K562 (cell line): ENCODE results near the gene FOXL3. TPM values are rescaled to one million over a fixed set of nuclear protein-coding genes. Genes with fewer than 3 reads are reported as not detected.

ENCODE experiments used
- ATAC-seq: fragments of 200-7000 bp; cut with Tn5 transposase; 3 replicates; pipeline ENCODE4 v1.9.1; 2020; ENCODE audit warnings: moderate library complexity
- BruUV-seq: library from RNA; stranded (reverse); fragments of 400-500 nt; replicated peaks from 2 replicates; lab custom pipeline; 2021; lab: Mats Ljungman, UMichigan
- CTCF ChIA-PET: fragments of 300-600 bp; formaldehyde crosslinking; extraction: SDS; loops from one replicate; lab custom pipeline; 2021; ENCODE audit warnings: low intra/inter-chr PET ratio; lab: Yijun Ruan, JAX
- POLR2A ChIA-PET: fragments of 300-600, 350-650 bp; sonication (Branson Sonifier 250); formaldehyde crosslinking; extraction: SDS; loops from one replicate; lab custom pipeline; 2021; ENCODE audit warnings: antibody characterized with exemption, inconsistent platforms; lab: Yijun Ruan, JAX
- DNase-seq, 4 experiments: peaks; one replicate each; pipeline versions ENCODE4 v3.0.0 to v3.0.0-alpha.2; 2011 to 2018; ENCODE audit warnings: low spot score in 3 of 4, mixed read lengths in 3 of 4; ENCODE audit errors: extremely low read depth in 1 of 4
- FAIRE-seq: peaks from 2 replicates; lab custom pipeline; 2011; peaks lifted over from hg19 to GRCh38; lab: Jason Lieb, UNC
- H2AFZ ChIP-seq: 2 replicates; pipeline ENCODE4 v1.6.0; 2011; ENCODE audit warnings: low read depth, low read length, control low read depth, inconsistent platforms
- H3K27ac ChIP-seq: fragments of 200-600 bp; 3 replicates; pipeline ENCODE4 v1.8.0; 2011; ENCODE audit warnings: low read depth, mild to moderate bottlenecking, control low read depth, inconsistent platforms, low read length, moderate library complexity, mixed read lengths; ENCODE audit errors: extremely low read depth
- H3K27me3 ChIP-seq, 2 experiments: fragments of 300-600 bp in 1 of 2; 2 replicates in 1 of 2; 3 replicates in 1 of 2; pipeline versions ENCODE4 v1.6.0 to v1.8.0; 2011; ENCODE audit warnings: inconsistent platforms in 2 of 2, low read length in 2 of 2, mild to moderate bottlenecking in 1 of 2, mixed read lengths in 1 of 2, moderate library complexity in 1 of 2; ENCODE audit not compliant: control insufficient read depth in 2 of 2, insufficient read depth in 2 of 2
- H3K36me3 ChIP-seq: fragments of 300-600 bp; 3 replicates; pipeline ENCODE4 v1.8.0; 2011; ENCODE audit warnings: mild to moderate bottlenecking, low read length, inconsistent platforms; ENCODE audit not compliant: control insufficient read depth, insufficient read depth
- H3K4me1 ChIP-seq, 2 experiments: fragments of 200-600 bp in 1 of 2; replicated peaks in 1 of 2; 2 replicates in 1 of 2; 3 replicates in 1 of 2; pipeline versions ENCODE4 v1.5.1 to v1.8.0; 2011; ENCODE audit warnings: inconsistent platforms in 2 of 2, low read length in 2 of 2, mild to moderate bottlenecking in 1 of 2, mixed read lengths in 1 of 2, moderate library complexity in 1 of 2; ENCODE audit not compliant: control insufficient read depth in 2 of 2, insufficient read depth in 2 of 2
- H3K4me2 ChIP-seq: 2 replicates; pipeline ENCODE4 v1.6.1; 2011; ENCODE audit warnings: low read length, control low read depth, inconsistent platforms, mixed read lengths; ENCODE audit not compliant: insufficient read depth
- H3K4me3 ChIP-seq: fragments of 200-600 bp; sonication (generic), shearing (Covaris generic); 2 replicates; pipeline ENCODE4 v1.5.1; 2016; ENCODE audit warnings: control low read depth, inconsistent platforms
- H3K79me2 ChIP-seq: fragments of 200-600 bp; 3 replicates; pipeline ENCODE4 v1.8.0; 2011; ENCODE audit warnings: low read length, inconsistent platforms; ENCODE audit not compliant: control insufficient read depth, insufficient read depth
- H3K9ac ChIP-seq, 2 experiments: 2 replicates each; pipeline versions ENCODE4 v1.6.0 to v1.6.1; 2011; ENCODE audit warnings: low read depth in 2 of 2, low read length in 2 of 2, control low read depth in 1 of 2, inconsistent platforms in 1 of 2, mild to moderate bottlenecking in 1 of 2, mixed read lengths in 1 of 2; ENCODE audit not compliant: insufficient read depth in 1 of 2
- H3K9me1 ChIP-seq: one replicate; pipeline ENCODE4 v1.6.0; 2011; ENCODE audit warnings: inconsistent platforms, mild to moderate bottlenecking, low read length, moderate library complexity; ENCODE audit not compliant: control insufficient read depth, insufficient read depth
- H3K9me3 ChIP-seq: replicated peaks from 2 replicates; pipeline ENCODE4 v1.5.1; 2011; ENCODE audit warnings: low read depth, low read length, inconsistent platforms; ENCODE audit not compliant: control insufficient read depth, insufficient read depth
- H4K20me1 ChIP-seq: replicated peaks from 2 replicates; pipeline ENCODE4 v1.6.1; 2011; ENCODE audit warnings: low read length, inconsistent platforms, mixed read lengths; ENCODE audit not compliant: control insufficient read depth, insufficient read depth
- ARID2 ChIP-seq: fragments of 450-650 bp; IDR thresholded peaks from 2 replicates; pipeline ENCODE4 v1.6.1; 2017; ENCODE audit warnings: antibody characterized with exemption, mild to moderate bottlenecking
- BCOR ChIP-seq: fragments of 450-650 bp; IDR thresholded peaks from 2 replicates; pipeline ENCODE4 v1.6.1; 2016
- DPF2 ChIP-seq: fragments of 450-650 bp; IDR thresholded peaks from 2 replicates; pipeline ENCODE4 v1.6.1; 2016
- ETS2 ChIP-seq: IDR thresholded peaks from 2 replicates; pipeline ENCODE4 v1.6.1; 2016; ENCODE audit warnings: borderline replicate concordance, missing genetic modification characterization, mild to moderate bottlenecking, moderate library complexity, missing compliant biosample characterization; ENCODE audit not compliant: poor library complexity, severe bottlenecking
- FOXJ3 ChIP-seq: sonication (generic); formaldehyde crosslinking; IDR thresholded peaks from 2 replicates; pipeline ENCODE4 v1.4.0; 2020; ENCODE audit warnings: mild to moderate bottlenecking, missing genetic modification reagents
- KDM4B ChIP-seq, 2 experiments: fragments of 450-650 bp in 1 of 2; sonication (generic) in 1 of 2; IDR thresholded peaks; 2 replicates each; pipeline ENCODE4 v1.6.1; 2016 to 2017; ENCODE audit warnings: borderline replicate concordance in 2 of 2, antibody characterized with exemption in 1 of 2, low read depth in 1 of 2, mild to moderate bottlenecking in 1 of 2
- MTA3 ChIP-seq: fragments of 450-650 bp; formaldehyde crosslinking; IDR thresholded peaks from 2 replicates; pipeline ENCODE4 v1.6.1; 2017; ENCODE audit warnings: mild to moderate bottlenecking, borderline replicate concordance
- RBM25 ChIP-seq: fragments of 200-400 bp; formaldehyde crosslinking; IDR thresholded peaks from 2 replicates; pipeline ENCODE4 v1.6.1; 2018; ENCODE audit warnings: low read length, low read depth, moderate library complexity; ENCODE audit not compliant: severe bottlenecking
- SP2 ChIP-seq: IDR thresholded peaks from 2 replicates; pipeline ENCODE4 v1.6.1; 2011; ENCODE audit warnings: mild to moderate bottlenecking, low read depth, low read length, moderate library complexity; ENCODE audit not compliant: poor library complexity, severe bottlenecking; ENCODE audit errors: extremely low read depth
- ZKSCAN1 ChIP-seq: fragments of 150-350 bp; IDR thresholded peaks from 2 replicates; pipeline ENCODE4 v1.6.1; 2016; ENCODE audit warnings: low read depth, low read length
- ZNF408 ChIP-seq: fragments of 250-450 bp; sonication (Bioruptor Pico); IDR thresholded peaks from 2 replicates; pipeline ENCODE4 v1.4.0; 2020; ENCODE audit warnings: low read depth, mild to moderate bottlenecking, moderate library complexity
- WGBS: fragments of 100-300 bp; shearing (Covaris generic); methylation state at CpG from one replicate; pipeline ENCODE4 v1.1.6; 2016; ENCODE audit warnings: low coverage, mixed read lengths; ENCODE audit not compliant: insufficient coverage; ENCODE audit errors: missing lambda C conversion rate; 5-methylcytosine and 5-hydroxymethylcytosine counted together
- in situ Hi-C: fragments of 300-500 bp; cut with MboI; formaldehyde crosslinking; loops from 4 replicates; pipeline ENCODE4 v1.15.0; 2018; ENCODE audit warnings: inconsistent platforms, mixed read lengths
- intact Hi-C: fragments of 100-400 bp; cut with micrococcal nuclease; formaldehyde crosslinking; loops from 2 replicates; pipeline ENCODE4 v1.14.2; 2022
- polyA plus RNA-seq, 8 experiments: library from polyadenylated mRNA; depleted of rRNA in 4 of 8; stranded (reverse) in 5 of 8; unstranded in 3 of 8; fragments of >200 nt; fragmentation: Nextera tagmentation in 2 of 8; fragmentation: Illumina TruSeq in 1 of 8; extraction: Ambion mirVana in 2 of 8; extraction: Trizol in 1 of 8; gene quantifications; 2 replicates each; pipeline versions ENCODE4 v1.2.1 to v1.2.3, GENCODE V29; 2011 to 2014; ENCODE audit warnings: inconsistent platforms in 1 of 8, missing spikeins in 1 of 8
- total RNA-seq, 7 experiments: library from RNA; depleted of rRNA in 6 of 7; stranded (reverse); fragments of >200 nt in 6 of 7; fragmentation: Illumina TruSeq in 2 of 7; extraction: Trizol in 2 of 7; gene quantifications; 2 replicates each; pipeline versions ENCODE4 v1.2.1 to v1.2.3, GENCODE V29; 2011 to 2021; ENCODE audit warnings: low replicate concordance in 1 of 7
- TF ChIP-seq, protein P1 (sequence below): sonication (generic); formaldehyde crosslinking; IDR thresholded peaks from 2 replicates; pipeline ENCODE4 v1.8.0; 2022; ENCODE audit warnings: mild to moderate bottlenecking, missing genetic modification reagents

FOXL3 gene
- total and polyA plus RNA-seq, 9 of the 15 experiments (the other 6 are each of a cell fraction or from before 2014, with no cell fraction given), result not detected

- Histone ChIP-seq H3K9me1 (no peaks in the 10 kb centered on the region), H3K4me3 (no peak overlapping the region), H2AFZ (no peak overlapping the region), H3K4me2 (no peak overlapping the region), H3K36me3 (no peaks in the 10 kb centered on the region), H3K9ac (no peak overlapping the region), H3K9me3 (no peaks in the 10 kb centered on the region), H3K27ac (no peak overlapping the region), H4K20me1 (no peaks in the 10 kb centered on the region; the same call in 1 of the 2 replicates), H3K4me1 (peaks cover 0 to 14% of the 10 kb centered on the region in 2 experiments; a peak in 2 of 5 replicates), H3K79me2 (no peaks in the 10 kb centered on the region), H3K27me3 (peaks cover 43 to 59% of the 10 kb centered on the region in 2 experiments)
- CTCF ChIA-PET, result no interaction called here
- POLR2A ChIA-PET, result interaction anchor here (0.7 kb wide), 1 partner anchor 34 kb away, joined by 3 read pairs; no protein-coding TSS in a partner anchor
- ATAC-seq (no peak), FAIRE-seq (no peak), DNase-seq (no peak)
- 5% methylated on average over 27 of the region's 27 CpGs for WGBS
- intact Hi-C loops, result loop anchor here (10.0 kb wide), 1 partner anchor 647 kb away; no protein-coding TSS in a partner anchor
- in situ Hi-C loops, result loop anchor here (10.0 kb wide), 2 partner anchors 457 to 647 kb away; no protein-coding TSS in a partner anchor
- 0 out of 2 replicates have a peak, but pooled peaks have one; percentile 31 for TF ChIP-seq BCOR
- no peak for TF ChIP-seq ARID2
- peak; percentile 67 for TF ChIP-seq RBM25
- no TSS peak for BruUV-seq
Measured at GRCh38 chr7:317643-318405, 27.9 kb downstream of the FOXL3 start.

DNA sequence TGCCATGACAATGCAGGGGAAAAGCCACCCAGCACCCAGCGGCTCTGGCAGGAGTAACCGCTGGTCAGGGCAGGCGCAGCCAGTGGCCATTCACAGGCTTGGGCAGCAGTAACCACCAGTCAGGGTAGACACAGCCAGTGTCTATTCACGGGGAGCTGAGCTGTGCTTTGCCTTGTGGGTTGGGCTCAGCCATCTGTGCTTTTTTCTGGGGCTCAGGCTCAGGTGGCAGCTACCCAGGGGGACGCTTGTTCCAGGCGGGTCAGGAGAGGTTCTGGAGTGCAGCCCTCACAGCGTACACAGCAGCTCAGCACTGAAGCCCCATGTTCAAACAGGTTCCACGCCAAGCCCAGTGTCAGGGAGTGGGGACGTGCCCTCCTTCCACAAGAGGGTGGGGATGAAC is 28.5 kb downstream of the FOXL3 start:
- ATAC-seq (no peak), DNase-seq (no peak), FAIRE-seq (no peak)
- CTCF ChIA-PET, result no interaction called here
- 3% methylated on average over 9 of the region's 9 CpGs for WGBS
- intact Hi-C loops, result loop anchor here (10.0 kb wide), 1 partner anchor 646 kb away; no protein-coding TSS in a partner anchor
- H3K9me1 ChIP-seq, result no peaks in the 10 kb centered on the region
- no peaks in the 10 kb centered on the region for H3K36me3 ChIP-seq
- H2AFZ ChIP-seq, result no peak overlapping the region
- no peaks in the 10 kb centered on the region; the same call in 1 of the 2 replicates for H4K20me1 ChIP-seq
- peaks cover 0 to 15% of the 10 kb centered on the region in 2 experiments; a peak in 2 of 5 replicates for H3K4me1 ChIP-seq
- POLR2A ChIA-PET, result interaction anchor here (1.3 kb wide), 1 partner anchor 10 kb away, joined by 4 read pairs; no protein-coding TSS in a partner anchor
- H3K27me3 ChIP-seq, result peaks cover 40 to 61% of the 10 kb centered on the region in 2 experiments
- no peak overlapping the region for H3K27ac ChIP-seq
- H3K9me3 ChIP-seq, result no peaks in the 10 kb centered on the region
- BruUV-seq, result no TSS peak
- in situ Hi-C loops, result loop anchor here (10.0 kb wide), 2 partner anchors 456 to 646 kb away; no protein-coding TSS in a partner anchor
- H3K9ac ChIP-seq, result no peak overlapping the region
- H3K4me3 ChIP-seq, result no peak overlapping the region
- no peak overlapping the region for H3K4me2 ChIP-seq
- H3K79me2 ChIP-seq, result no peaks in the 10 kb centered on the region
- TF ChIP-seq FOXJ3 (CRISPR knock-in tag) (no peak), MTA3 (no peak), ETS2 (tag) (no peak), ZKSCAN1 (no peak), ZNF408 (CRISPR knock-in tag) (no peak), KDM4B (IDR thresholded peaks at IDR 0.05; ENCODE audit: borderline replicate concordance in 2 of 2, low read depth in 1 of 2) (no peak), DPF2 (no peak), SP2 (no peak)
- TF ChIP-seq, protein P1, sequence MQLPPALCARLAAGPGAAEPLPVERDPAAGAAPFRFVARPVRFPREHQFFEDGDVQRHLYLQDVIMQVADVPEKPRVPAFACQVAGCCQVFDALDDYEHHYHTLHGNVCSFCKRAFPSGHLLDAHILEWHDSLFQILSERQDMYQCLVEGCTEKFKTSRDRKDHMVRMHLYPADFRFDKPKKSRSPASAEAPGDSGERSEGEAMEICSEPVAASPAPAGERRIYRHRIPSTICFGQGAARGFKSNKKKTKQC (CRISPR knock-in tag), result no peak
